GM10248 (cell line): ENCODE measurements around the gene SMAD9.

ENCODE experiments used
- CTCF ChIA-PET: fragments of 300-600 bp; sonication (Branson Sonifier 250); formaldehyde crosslinking; extraction: SDS; loops from one replicate; lab custom pipeline; 2021; ENCODE audit warnings: antibody characterized with exemption; lab: Yijun Ruan, JAX
- POLR2A ChIA-PET: fragments of 350-650 bp; sonication (Branson Sonifier 250); formaldehyde crosslinking; extraction: SDS; loops from one replicate; lab custom pipeline; 2020; ENCODE audit warnings: antibody characterized with exemption; lab: Yijun Ruan, JAX
- DNase-seq: peaks from one replicate; pipeline ENCODE4 v3.0.0; 2012; ENCODE audit errors: extremely low spot score
- CTCF ChIP-seq: IDR thresholded peaks from 2 replicates; pipeline ENCODE4 v1.5.1; 2012; ENCODE audit warnings: mild to moderate bottlenecking, low read depth; ENCODE audit errors: extremely low read depth, missing control alignments, control extremely low read depth

SMAD9 gene

GRCh38 chr13:36903925-36904595, 16.0 kb downstream of the SMAD9 start:
- DNase-seq = no peak
- CTCF ChIA-PET = no interaction called here
- POLR2A ChIA-PET = no interaction called here
- no peak for TF ChIP-seq CTCF

GRCh38 chr13:36897054-36897616, 22.9 kb downstream of the SMAD9 start:
- no peak for DNase-seq
- POLR2A ChIA-PET = no interaction called here
- CTCF ChIA-PET = no interaction called here
- no peak for TF ChIP-seq CTCF

- no peak for TF ChIP-seq CTCF
- no peak for DNase-seq
- POLR2A ChIA-PET = no interaction called here
- CTCF ChIA-PET = interaction anchor here (1.0 kb wide), 1 partner anchor 26 kb away, joined by 3 read pairs; no protein-coding TSS in a partner anchor
Observed at GRCh38 chr13:36891752-36892151, 28.3 kb downstream of the SMAD9 start.

GRCh38 chr13:36888645-36889044, 31.4 kb downstream of the SMAD9 start:
- POLR2A ChIA-PET = no interaction called here
- TF ChIP-seq CTCF = no peak

GRCh38 chr13:36887758-36888521, 32.1 kb downstream of the SMAD9 start:
- POLR2A ChIA-PET = no interaction called here
- TF ChIP-seq CTCF = no peak
- CTCF ChIA-PET = interaction anchor here (1.0 to 1.6 kb wide), 3 partner anchors 9 to 81 kb away, joined by 3 to 4 read pairs (median 3); no protein-coding TSS in a partner anchor
- no peak for DNase-seq

More at GRCh38 chr13:36888645-36889044, 31.4 kb downstream of the SMAD9 start:
- no peak for DNase-seq
- CTCF ChIA-PET = interaction anchor here (1.0 to 1.6 kb wide), 3 partner anchors 9 to 80 kb away, joined by 3 to 4 read pairs (median 3); no protein-coding TSS in a partner anchor

GRCh38 chr13:36885901-36886300, 34.1 kb downstream of the SMAD9 start:
- ChIA-PET POLR2A (no interaction called here), CTCF (no interaction called here)
- DNase-seq = no peak
- no peak for TF ChIP-seq CTCF
